CD1c-positive myeloid dendritic cell (primary cell): ENCODE data around the gene COX6A1.
A peak's percentile ranks its signal among the peaks of the same experiment; 100 is the strongest.
"Not testable (repeated sequence)": the region's sequence is repeated elsewhere in the genome, so short reads cannot be mapped to it uniquely, and the experiment has no call there.

Experiments
- DNase-seq: peaks from one replicate; pipeline ENCODE4 v3.0.0-alpha.2; 2016; ENCODE audit errors: extremely low spot score

COX6A1 gene

DNA sequence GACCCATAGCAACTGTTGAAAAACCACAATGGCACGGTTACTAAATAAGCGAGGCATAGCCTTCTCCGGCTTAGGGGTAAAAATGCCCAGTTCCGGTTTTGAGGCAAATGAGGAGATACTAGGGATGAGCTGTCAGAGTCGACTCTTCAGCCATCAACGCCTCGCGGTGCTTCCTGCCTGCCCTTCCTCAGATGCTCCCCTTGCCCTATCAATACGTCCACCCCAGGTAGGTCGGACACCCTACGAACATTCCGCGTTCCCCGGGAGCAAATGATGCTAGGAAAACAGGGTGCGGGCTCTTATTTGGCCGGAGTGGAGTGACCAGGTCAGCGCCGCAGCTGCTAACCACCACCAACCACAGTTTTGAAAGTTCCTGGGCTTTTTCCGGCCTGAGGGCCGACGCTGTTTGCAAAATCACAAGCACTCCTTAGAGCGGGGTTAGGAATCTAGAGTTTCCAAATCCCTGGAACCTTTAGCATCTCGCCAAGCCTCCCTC, 30.5 kb downstream of the COX6A1 start:
- peak; percentile 80 for DNase-seq

DNA sequence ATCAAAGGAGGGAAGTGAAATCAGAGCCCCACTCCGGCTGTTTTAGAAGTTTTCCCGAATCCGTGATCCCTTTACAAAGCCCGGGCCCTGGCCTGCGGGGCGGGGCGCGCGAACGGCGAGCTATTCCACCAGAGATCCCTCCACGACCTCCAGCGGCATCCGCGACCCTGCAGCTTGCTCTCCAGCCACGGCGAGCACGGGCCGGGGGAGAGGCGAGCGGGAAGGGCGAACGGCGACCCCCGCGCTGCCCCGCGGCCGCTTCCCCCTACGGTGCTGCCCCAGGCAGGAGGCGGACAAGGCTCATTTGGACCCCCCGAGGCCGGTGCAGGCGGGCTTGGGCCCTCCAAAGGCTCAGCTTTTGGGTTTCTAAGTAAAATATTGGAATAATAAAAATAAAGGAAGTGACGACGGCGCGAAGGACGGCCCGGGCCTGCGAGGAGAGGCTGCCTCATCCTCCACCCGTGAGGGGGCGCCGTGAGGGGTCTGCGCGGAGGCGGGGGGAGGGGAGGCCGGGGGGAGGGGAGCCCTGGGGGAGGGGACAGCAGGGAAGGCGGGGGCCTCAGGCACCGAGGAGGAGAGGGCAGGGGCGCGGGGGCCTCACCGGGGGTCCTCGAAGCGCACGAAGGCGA, 31.0 kb downstream of the COX6A1 start:
- peak; percentile 43 for DNase-seq

DNA sequence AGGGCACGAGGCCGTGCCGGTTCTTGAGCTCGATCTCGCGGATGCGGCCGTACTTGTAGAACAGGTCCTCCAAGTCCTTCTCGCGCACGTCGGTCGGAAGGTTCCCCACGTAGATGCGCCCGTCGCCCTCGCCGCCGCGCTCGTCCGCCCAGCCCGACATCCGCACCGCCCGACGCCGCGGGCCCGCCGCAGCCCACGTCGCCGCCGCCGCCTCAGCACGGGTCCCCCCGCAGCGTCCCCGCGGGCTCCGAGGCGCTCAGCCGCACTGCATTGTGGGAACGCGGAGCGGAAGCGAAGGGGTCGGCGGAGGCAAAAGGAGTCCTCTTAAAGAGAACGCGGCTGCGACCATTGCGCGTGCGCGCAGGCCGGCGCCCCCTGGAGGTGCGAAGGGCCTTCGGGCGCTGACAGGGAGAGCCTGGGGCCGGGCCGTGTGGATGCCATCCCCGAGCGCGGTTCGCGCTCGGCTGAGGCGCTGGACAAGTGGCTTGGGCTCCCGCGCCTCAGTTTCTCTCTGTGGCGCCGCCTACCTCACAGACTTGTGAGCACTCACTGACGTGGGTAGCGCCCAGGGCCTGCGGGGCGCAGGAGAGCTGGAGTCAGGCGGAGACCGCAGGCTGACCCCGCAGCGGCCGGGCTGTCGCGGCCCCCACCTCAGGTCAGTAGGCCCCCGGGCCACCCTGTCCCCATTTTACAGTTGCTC, 31.7 kb downstream of the COX6A1 start, which contains the start of gene SRSF9:
Gene SRSF9, minus strand, starts transcription at position 299 of the 700 bp plus-strand sequence. Its CDS starts 139 bp downstream, at position 160.
- DNase-seq = peak; percentile 99

DNA sequence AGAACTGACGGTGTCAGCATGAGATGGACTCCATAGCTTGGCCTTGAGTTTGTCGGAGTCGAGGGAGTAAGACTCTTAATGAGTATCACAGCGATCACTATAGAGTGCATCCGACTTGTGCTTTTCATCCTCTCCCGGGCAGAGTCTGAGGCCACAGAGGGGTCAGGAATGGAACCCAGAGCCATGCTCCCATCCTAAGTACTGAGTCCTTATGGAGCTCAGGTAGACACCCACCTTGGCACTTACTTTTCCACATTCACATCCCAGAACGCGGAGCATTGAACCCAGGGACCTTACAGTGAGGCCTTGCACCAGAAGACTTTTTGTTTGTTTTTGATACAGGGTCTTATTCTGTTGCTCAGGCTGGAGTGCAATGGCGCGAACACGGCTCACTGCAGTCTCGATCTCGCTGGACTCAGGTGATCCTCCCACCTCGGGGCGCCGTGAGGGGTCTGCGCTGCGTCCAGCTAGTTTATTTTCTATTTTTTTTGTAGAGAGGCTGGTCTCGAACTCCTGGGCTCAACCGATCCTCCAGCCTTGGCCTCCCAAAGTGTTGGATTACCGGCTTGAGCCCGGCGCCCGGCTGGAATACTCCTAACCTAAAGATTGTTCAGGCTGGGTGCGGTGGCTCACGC, 32.4 kb downstream of the COX6A1 start:
- DNase-seq = no peak

DNA sequence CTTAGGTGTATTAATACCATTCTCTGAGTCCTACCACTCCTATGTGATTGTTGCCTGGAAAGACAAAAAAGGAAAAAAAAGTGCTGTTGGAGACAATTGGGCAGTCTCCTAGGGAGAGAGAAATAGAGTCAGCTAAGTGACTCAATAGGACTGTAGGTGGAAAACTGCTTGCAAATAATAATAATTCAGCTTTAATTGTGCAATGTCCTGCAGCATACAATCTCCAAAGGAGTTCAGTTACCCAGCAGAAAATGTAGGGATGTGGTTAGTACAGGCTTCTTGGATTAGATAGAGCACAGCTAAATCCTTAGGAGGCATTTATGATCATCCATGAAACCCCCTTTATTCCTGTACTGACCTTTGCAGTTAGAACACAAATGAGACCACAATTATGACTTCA, 34.6 kb downstream of the COX6A1 start:
- DNase-seq = no peak

DNA sequence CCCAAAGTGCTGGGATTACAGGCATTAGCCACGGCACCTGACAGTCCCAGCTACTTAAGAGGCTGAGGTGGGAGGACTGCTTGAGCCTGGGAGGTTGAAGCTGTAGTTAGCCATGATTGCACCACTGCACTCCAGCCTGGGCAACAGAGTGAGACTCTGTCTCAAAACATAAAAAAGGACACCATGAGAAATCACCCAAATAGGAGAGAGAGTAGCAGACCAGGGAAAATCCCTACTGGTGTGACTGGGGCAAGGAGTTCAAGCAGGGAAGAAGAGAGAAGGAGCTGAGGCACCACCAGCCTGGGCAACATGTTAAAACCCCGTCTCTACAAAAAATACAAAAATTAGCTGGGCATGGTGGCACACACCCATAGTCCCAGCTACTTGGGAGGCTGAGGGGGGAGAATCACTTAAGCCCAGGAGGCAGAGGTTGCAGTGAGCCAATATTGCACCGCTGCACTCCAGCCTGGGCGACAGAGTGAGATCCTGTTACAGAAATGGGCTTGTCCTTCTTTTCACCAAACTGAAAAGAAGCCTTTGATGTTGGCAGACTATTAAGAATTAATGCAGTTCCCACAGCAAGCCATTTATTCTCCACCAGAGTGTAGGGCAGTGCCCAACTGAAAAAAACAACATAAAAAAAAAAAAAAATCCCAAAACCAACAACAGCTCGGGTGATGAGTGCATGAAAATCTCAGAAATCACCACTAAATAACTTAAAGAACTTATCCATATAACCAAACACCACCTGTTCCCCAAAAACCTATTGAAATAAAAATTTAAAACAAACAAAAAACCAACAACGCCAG, 36.1 kb downstream of the COX6A1 start:
- no peak for DNase-seq

DNA sequence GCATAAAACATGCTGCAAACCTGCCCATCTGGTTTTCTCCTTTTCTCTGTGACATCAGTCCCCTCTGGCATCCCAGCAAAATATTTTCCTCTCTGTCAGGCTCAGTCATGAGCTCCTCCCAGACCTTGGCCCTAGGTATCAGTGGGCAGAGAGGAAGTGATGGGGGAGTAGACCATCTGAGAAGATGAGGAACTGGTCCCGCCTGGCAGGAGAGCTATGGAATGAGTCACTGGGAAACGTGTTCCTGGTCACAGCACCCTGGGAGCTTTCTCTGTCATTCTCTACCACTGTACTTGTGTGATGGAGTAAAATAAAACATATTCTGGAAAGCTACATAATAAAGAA, 36.7 kb downstream of the COX6A1 start:
- DNase-seq = peak; percentile 93

DNA sequence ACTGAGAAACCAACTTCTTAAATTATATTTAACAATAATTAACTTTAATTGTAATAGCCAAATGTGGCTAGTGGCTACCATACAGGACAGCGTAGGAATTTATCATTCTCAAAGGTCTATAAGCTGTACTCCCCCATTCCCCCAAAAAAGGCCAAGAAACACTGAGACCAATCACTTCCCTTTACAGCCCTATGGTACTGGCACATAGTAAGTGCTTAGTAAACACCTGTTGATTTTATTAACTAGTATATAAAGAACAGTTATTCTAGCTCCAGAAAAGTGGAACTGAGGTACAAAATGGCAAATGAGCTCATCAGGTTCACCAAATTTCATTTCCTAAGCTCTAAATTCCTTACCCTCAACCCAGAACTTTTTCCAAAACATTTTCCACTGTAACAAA, 37.7 kb downstream of the COX6A1 start:
- no peak for DNase-seq

DNA sequence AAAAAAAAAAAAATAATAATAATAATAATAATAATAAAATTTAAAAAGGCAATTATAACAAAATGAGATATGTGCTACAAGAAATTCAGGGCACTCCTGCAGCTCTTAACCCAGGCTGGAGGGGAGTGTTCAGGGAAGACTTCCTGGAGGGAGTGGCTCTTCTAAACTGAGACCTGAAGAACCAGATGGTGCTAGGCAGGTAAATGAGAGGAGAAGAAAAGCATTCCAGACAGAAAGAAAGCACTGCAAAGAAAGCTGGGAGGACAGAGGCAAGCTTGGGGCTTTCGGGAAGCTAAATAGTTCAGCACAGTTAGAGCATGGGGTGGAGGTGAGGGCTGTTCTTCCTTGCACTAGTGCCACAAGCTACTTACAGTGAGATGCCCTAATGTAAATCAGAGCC, 41.5 kb downstream of the COX6A1 start:
- DNase-seq = no peak

DNA sequence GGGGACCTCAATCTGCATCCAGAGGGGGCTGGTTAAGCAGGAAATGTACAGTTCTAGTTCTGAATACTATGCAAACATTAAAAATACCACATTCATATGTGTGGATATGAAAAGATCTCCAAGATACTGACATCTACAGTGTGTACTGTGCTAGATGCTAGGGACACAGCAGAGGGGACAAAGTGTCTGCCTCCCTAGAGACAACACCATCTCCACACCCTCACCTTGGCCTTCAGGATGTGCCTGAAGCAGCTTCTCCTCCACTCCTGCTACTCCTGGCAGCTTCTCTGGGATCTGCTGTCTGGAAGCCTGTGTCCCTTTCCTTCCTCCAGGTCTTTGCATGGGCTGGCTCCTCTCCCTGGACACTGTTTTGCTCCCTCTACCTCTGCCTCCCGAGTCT, 42.3 kb downstream of the COX6A1 start:
- no peak for DNase-seq

DNA sequence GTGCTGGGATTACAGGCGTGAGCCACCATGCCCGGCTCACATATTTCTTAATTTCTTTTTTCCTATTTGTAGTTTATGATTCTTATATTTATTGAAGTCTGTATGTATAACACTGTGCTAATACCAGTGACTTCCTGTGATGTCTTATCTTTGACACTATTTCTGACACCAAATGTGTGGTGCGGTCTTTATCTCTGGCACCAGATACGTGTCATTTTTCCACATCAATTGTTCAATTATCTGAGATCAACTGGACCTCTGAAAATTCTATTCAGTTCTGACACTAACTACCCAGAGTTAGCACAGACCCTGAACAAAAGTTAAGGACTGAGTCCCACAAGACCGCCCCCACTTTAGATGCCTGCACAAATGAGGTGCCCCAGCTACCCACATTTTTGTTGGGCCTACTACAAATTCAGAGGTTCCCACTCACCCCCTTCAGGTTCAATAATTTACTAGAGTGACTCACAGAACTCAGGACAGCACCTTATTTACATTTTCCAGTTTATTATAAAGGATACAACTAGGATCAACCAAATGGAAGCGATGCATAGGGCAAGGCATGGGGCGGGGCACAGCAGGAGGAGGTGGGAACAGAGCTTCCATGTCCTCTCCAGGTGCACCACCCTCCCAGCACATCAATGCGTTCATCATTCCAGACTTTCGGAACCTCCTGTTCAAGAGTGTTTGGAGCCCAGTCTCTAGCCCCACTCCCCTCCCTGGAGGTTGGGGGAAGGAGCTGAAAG, 43.3 kb downstream of the COX6A1 start:
- no peak for DNase-seq

DNA sequence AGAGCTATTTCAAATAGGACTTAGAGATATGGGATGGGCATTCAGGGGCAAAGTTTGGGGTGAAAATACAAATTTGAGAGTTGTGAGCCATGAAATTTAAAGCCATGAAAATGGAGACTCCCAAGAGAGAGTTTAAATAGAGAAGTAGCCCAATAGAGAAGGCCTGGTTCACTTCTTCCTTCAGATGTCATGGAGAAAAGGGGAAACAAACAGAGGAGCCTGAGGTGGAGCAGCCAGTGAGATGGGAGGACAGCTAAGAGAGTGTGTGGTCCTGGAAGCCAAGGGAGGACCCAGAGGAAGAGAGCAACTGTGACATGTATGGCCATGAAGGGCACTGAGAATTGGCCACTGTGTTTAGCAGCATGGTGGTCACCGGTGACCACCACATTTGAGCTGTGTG, 45.7 kb downstream of the COX6A1 start:
- DNase-seq = peak; percentile 55

DNA sequence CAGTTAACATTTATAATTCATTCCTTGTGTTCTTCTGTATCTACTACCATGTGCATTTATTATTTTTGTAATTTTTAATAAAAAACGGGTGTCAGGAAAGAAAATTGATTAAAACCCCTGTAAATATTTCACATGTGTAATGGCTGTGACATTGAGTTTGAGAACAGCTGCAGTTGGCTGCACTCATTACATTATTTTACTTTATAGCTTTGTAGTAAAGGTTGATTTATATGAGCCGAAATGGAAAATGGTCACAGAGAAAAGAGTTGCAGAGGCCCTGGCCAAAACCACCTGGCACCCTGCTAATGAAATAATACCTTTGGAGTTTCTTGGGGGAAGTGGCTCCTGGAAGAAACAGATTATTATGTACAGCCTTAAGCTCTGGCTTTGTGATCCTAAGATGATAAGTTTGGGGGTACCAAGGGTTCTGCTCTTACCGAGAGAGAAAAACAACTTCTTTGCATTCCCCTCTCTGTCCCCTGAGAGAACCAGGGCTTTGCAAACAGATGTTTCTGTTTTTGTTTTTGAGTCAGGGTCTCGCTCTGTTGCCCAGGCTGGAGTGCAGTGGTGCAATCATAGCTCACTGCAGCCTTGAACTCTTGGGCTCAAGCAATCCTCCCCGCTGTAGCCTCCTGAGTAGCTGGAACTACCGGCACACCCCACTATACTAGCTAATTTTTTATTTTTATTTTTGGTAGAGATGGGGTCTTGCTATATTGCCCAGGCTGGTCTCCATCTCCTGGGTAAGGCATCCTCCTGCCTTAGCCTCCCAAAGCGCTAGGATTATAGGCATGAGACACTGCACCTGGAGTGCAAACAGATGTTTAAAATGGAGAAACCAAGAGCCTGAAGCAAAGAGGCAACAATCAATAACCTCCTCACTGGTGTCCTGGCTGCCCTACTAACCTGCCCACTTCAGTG, 48.3 kb downstream of the COX6A1 start:
- no peak for DNase-seq

DNA sequence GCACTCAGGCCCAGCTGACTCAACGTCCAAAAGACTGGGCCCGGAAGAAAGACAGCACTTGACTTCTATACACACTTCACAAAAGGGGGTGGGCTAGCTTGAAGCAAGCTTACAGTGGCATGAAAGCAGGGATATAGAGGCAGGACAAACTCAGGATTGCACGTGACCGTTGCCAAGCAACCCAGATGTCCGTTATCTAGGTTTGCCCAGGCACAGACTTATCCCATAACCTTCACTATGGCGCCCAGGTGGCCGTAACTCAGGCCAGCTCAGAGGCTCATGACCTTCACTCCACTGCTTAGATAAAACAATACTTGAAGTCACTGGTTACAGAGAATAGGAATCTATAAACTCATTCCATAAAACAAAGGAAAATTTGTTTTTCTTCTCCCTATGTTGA, 49.6 kb downstream of the COX6A1 start:
- DNase-seq = not testable (repeated sequence)

DNA sequence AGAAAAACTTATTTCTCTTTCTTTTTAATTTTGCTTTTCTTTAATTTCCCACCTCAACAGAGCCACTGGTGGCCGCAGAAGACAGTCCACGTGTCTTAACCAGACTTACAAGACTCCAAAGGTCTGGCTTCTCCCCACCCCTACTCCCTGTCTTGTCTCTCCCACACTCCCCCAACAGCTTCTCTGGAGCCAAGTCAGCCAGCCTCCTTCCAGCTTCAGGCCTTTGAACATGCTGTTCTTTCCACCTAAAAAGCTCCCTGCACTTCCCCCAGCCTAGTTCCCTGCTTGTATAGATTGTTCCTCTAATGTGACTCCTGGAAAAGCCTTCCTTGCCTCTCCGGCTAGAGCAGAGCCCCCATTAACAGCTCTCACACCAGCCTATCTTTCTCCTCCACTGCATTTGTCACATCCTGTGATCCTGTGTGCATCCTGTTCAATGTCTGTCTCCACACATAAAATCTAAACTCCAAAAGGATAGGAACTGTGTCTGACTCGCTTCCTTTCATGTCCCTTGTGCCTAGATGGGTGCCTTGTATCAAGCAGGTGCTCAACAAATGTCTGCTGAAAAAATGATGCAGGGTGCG, 50.2 kb downstream of the COX6A1 start:
- no peak for DNase-seq

DNA sequence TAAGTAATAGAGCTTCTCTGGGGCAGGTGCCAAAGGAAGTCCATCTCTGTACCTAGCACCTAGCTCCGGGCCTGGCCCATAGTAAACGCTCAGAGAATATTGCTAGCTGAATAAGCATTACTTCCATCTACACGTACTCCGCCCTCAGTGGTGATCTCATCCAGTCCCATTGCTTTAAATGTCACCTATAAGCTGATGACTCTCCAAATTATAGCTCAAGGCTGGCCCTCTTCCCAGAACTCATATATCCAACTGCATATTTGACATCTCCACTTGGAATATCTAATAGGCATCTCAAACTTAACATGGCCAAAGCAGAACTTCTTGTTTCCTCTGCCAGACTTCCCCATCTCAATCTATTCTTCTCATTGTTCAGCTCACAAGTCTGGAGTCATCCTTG, 51.1 kb downstream of the COX6A1 start:
- no peak for DNase-seq

DNA sequence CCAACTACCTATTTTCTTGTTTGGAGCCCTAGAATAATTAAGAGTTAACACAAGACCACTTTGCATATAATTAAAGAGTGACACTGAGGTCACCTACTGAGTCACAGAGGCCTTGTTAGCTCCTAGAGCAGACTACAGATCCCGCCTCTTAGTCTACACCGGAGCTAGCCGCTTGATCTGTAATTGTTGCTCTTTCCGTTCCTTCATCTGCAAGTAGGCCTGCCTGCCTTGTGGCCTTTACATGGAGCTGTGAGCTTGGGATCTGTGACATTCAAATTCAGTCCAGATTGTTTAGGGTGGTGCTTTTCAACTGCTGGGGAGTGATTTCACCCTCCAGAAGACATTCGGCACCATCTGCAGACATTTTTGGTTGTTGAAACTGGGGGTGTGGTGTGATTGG, 52.4 kb downstream of the COX6A1 start:
- DNase-seq = no peak
